ENCODE data around the gene ETAA1. TPM values are rescaled to one million over a fixed set of nuclear protein-coding genes. Genes with fewer than 3 reads are reported as not detected.

The ETAA1 gene
- total and polyA plus RNA-seq, 2 of the 13 experiments (the other 11 are each of a cell fraction or from before 2014, with no cell fraction given) = 9.1 to 16.2 TPM

GRCh38 chr2:67397143-67397986, at the start of gene ETAA1 (continued):
- TF ChIP-seq FOXO4 (CRISPR knock-in tag; conservative IDR thresholded peaks at IDR 0.05) = no peak
- no peak for TF ChIP-seq NPAS2 (CRISPR knock-in tag; IDR thresholded peaks at IDR 0.05; ENCODE audit: borderline replicate concordance)
- 0 out of 2 replicates have a peak, but pooled peaks have one; percentile 15 for TF ChIP-seq MIXL1 (CRISPR knock-in tag; IDR thresholded peaks at IDR 0.05)
- TF ChIP-seq MXD4 (CRISPR knock-in tag; IDR thresholded peaks at IDR 0.05) = peak; percentile 27; the same call in 1 of the 2 replicates
- TF ChIP-seq NCOA1 (CRISPR knock-in tag; IDR thresholded peaks at IDR 0.05) = no peak
- TF ChIP-seq ZNF224 (CRISPR knock-in tag; IDR thresholded peaks at IDR 0.05) = no peak
- TF ChIP-seq, protein P1, sequence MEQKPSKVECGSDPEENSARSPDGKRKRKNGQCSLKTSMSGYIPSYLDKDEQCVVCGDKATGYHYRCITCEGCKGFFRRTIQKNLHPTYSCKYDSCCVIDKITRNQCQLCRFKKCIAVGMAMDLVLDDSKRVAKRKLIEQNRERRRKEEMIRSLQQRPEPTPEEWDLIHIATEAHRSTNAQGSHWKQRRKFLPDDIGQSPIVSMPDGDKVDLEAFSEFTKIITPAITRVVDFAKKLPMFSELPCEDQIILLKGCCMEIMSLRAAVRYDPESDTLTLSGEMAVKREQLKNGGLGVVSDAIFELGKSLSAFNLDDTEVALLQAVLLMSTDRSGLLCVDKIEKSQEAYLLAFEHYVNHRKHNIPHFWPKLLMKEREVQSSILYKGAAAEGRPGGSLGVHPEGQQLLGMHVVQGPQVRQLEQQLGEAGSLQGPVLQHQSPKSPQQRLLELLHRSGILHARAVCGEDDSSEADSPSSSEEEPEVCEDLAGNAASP (CRISPR knock-in tag; IDR thresholded peaks at IDR 0.05; ENCODE audit: borderline replicate concordance) = no peak
- no peak for TF ChIP-seq SRSF9 (IDR thresholded peaks at IDR 0.05; ENCODE audit: borderline replicate concordance, insufficient read depth, low read depth, low read length, poor library complexity, severe bottlenecking)
- TF ChIP-seq HIC2 (CRISPR knock-in tag; IDR thresholded peaks at IDR 0.05; ENCODE audit: low read depth) = no peak
- TF ChIP-seq TRIM24 (CRISPR knock-in tag; IDR thresholded peaks at IDR 0.05) = no peak
- no peak for TF ChIP-seq ZNF17 (CRISPR knock-in tag; IDR thresholded peaks at IDR 0.05)
- TF ChIP-seq WIZ (CRISPR knock-in tag; IDR thresholded peaks at IDR 0.05) = no peak
- TF ChIP-seq HES4 (CRISPR knock-in tag; IDR thresholded peaks at IDR 0.05; ENCODE audit: borderline replicate concordance) = peak; percentile 93
- TF ChIP-seq SAFB2 (CRISPR knock-in tag; IDR thresholded peaks at IDR 0.05; ENCODE audit: borderline replicate concordance, low read depth) = 0 out of 2 replicates have a peak, but pooled peaks have one; percentile 26
- peak; percentile 73 to 90 for TF ChIP-seq POLR2A (IDR thresholded peaks at IDR 0.05; ENCODE audit: insufficient read depth in 1 of 2, low read depth in 2 of 2, low read length in 2 of 2)
- TF ChIP-seq, protein P2, sequence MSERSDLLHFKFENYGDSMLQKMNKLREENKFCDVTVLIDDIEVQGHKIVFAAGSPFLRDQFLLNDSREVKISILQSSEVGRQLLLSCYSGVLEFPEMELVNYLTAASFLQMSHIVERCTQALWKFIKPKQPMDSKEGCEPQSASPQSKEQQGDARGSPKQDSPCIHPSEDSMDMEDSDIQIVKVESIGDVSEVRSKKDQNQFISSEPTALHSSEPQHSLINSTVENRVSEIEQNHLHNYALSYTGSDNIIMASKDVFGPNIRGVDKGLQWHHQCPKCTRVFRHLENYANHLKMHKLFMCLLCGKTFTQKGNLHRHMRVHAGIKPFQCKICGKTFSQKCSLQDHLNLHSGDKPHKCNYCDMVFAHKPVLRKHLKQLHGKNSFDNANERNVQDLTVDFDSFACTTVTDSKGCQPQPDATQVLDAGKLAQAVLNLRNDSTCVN (CRISPR knock-in tag; IDR thresholded peaks at IDR 0.05; ENCODE audit: borderline replicate concordance) = peak; percentile 92
- peak; percentile 93 for TF ChIP-seq ZNF501 (CRISPR knock-in tag; IDR thresholded peaks at IDR 0.05)
- no peak for TF ChIP-seq SMC3 (IDR thresholded peaks at IDR 0.05; ENCODE audit: low read length)
- peak; percentile 99 for TF ChIP-seq YY1 (IDR thresholded peaks at IDR 0.05; ENCODE audit: insufficient read depth, insufficient replicate concordance, low read depth, low read length)
- TF ChIP-seq RNF2 (conservative IDR thresholded peaks at IDR 0.05; ENCODE audit: low read depth) = no peak; the same call in 1 of the 2 replicates
- TF ChIP-seq FOXJ3 (CRISPR knock-in tag; IDR thresholded peaks at IDR 0.05; ENCODE audit: borderline replicate concordance) = no peak
- TF ChIP-seq KLF6 (CRISPR knock-in tag; IDR thresholded peaks at IDR 0.05) = peak; percentile 35; the same call in 1 of the 2 replicates
- peak; percentile 60; the same call in 1 of the 2 replicates for TF ChIP-seq YEATS4 (CRISPR knock-in tag; IDR thresholded peaks at IDR 0.05; ENCODE audit: borderline replicate concordance)
- 0 out of 2 replicates have a peak, but pooled peaks have one; percentile 57 for TF ChIP-seq TOPORS (CRISPR knock-in tag; IDR thresholded peaks at IDR 0.05)
- TF ChIP-seq CCAR2 (optimal IDR thresholded peaks at IDR 0.05; ENCODE audit: low read depth, low read length) = no peak

All from HepG2 (cell line).